Measurements from ENCODE around the gene AGPS.
"Not testable (repeated sequence)": the region's sequence is repeated elsewhere in the genome, so short reads cannot be mapped to it uniquely, and the experiment has no call there.

The AGPS gene

DNA sequence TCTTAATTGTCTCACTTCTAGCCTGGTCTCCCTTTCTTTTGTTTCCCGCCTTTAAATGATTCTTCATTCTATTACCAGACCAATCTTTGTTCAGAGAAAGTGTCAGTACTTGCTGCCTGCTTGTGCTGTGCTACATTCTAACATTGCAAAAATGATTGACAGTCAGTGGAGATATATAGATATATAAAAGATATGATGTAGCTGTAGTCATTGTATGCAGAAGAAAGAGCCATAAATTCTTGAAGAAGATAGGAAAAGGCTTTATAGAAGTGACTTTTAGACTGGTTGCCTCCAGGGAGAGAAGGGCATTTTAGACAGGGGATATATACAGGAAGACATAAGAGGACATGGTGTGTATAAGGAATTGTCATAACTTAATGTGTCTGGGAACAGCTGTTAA is 13.6 kb downstream of the AGPS start:
- H3K4me3 ChIP-seq (ENCODE audit: low read length): no peak overlapping the region
- no peaks in the 10 kb centered on the region for H3K4me1 ChIP-seq (ENCODE audit: insufficient read depth, low read length)
- H2AFZ ChIP-seq (ENCODE audit: low read depth, low read length): no peak overlapping the region
- no peaks in the 10 kb centered on the region for H3K36me3 ChIP-seq (ENCODE audit: insufficient read depth, low read length)
- peaks cover 5% of the 10 kb centered on the region for H3K9me3 ChIP-seq (ENCODE audit: low read length)
- H3K27me3 ChIP-seq (ENCODE audit: insufficient read depth, low read length): no peaks in the 10 kb centered on the region

DNA sequence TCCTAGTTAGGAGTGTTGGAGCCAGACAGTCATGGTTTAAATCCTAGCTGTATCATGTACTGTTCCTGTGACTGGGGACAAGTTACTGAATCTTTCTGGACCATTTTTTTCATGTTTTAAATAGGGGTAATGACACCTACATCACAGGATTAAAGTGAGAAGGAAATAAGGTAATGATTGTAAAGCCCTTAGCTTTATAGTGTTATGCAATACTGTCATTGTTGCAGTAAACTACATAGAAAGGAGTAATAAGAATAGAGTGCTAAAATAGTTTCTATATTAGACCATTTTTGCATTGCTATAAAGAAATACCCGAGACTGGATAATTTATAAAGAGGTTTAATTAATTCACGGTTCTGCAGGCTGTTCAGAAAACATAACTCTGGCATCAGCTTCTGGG is 14.5 kb downstream of the AGPS start:
- Histone ChIP-seq H3K4me1 (ENCODE audit: insufficient read depth, low read length) (no peaks in the 10 kb centered on the region), H3K27me3 (ENCODE audit: insufficient read depth, low read length) (no peaks in the 10 kb centered on the region), H3K4me3 (ENCODE audit: low read length) (no peak overlapping the region), H2AFZ (ENCODE audit: low read depth, low read length) (no peak overlapping the region), H3K9me3 (ENCODE audit: low read length) (peaks cover 5% of the 10 kb centered on the region), H3K36me3 (ENCODE audit: insufficient read depth, low read length) (no peaks in the 10 kb centered on the region)

DNA sequence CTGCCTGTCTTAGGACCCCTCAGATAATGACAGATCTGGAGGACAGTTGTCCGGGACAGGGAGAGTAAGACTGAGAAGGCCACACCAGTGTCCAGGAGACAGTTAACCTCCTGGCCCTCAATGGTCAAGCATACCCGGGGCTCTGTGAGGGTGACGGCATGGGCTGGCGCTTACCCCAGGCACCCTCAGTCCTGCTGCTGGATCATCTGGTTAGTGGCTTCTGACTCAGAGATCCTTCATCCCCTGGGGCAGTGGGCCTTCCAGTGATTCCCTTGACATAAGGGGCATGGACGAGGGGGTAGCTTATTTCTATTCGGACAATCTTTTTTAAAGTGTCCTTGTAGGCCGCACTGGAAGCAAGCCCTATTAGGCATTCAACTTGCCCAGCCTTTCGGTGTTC is 18.1 kb downstream of the AGPS start:
- not testable (repeated sequence) for H2AFZ ChIP-seq (ENCODE audit: low read depth, low read length); H3K9me3 ChIP-seq (ENCODE audit: low read length); H3K4me3 ChIP-seq (ENCODE audit: low read length); H3K4me1 ChIP-seq (ENCODE audit: insufficient read depth, low read length); H3K36me3 ChIP-seq (ENCODE audit: insufficient read depth, low read length); H3K27me3 ChIP-seq (ENCODE audit: insufficient read depth, low read length)

DNA sequence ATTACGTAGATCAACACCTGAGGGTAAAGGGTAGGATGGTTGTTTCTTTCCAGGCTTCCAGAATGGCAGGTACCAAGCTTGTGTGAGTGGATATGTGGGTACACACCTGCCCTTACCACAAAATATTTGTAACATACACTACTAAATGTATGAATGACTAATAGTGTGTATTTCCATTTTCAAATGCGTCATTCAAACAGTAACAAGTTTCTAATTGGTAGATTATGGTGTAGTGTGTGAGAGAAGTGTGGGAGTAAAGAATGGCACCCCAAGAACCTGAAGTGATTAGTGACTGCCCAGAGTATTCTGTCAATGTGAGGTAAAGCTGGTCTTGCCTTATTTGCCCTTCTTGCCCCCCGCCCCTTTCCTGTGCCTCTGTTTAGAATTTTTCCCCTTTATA is 21.1 kb downstream of the AGPS start:
- Histone ChIP-seq H3K27me3 (ENCODE audit: insufficient read depth, low read length) (no peaks in the 10 kb centered on the region), H3K9me3 (ENCODE audit: low read length) (peaks cover 5% of the 10 kb centered on the region), H3K36me3 (ENCODE audit: insufficient read depth, low read length) (no peaks in the 10 kb centered on the region), H2AFZ (ENCODE audit: low read depth, low read length) (no peak overlapping the region), H3K4me3 (ENCODE audit: low read length) (no peak overlapping the region), H3K4me1 (ENCODE audit: insufficient read depth, low read length) (no peaks in the 10 kb centered on the region)

DNA sequence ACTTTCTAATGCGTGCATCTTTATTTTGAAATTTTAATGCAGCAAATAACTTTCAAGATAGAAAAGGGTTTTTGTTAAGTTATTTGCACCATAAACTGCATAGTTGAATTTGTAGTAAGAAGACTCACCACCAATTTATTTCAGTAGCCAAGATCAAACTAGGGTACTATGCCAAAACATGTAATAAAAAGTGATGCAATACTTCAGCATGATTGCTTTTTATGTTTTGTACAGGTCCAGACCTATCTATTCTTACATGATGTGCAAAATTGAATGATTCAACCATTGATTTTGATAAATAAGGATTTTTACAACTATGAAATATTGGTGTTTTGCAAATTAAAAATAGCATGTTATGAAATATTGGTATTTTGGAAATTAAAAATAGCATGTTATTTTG is 26.7 kb downstream of the AGPS start:
- Histone ChIP-seq H3K4me3 (ENCODE audit: low read length) (no peak overlapping the region), H2AFZ (ENCODE audit: low read depth, low read length) (no peak overlapping the region), H3K27me3 (ENCODE audit: insufficient read depth, low read length) (no peaks in the 10 kb centered on the region), H3K4me1 (ENCODE audit: insufficient read depth, low read length) (no peaks in the 10 kb centered on the region), H3K36me3 (ENCODE audit: insufficient read depth, low read length) (no peaks in the 10 kb centered on the region), H3K9me3 (ENCODE audit: low read length) (no peaks in the 10 kb centered on the region)

DNA sequence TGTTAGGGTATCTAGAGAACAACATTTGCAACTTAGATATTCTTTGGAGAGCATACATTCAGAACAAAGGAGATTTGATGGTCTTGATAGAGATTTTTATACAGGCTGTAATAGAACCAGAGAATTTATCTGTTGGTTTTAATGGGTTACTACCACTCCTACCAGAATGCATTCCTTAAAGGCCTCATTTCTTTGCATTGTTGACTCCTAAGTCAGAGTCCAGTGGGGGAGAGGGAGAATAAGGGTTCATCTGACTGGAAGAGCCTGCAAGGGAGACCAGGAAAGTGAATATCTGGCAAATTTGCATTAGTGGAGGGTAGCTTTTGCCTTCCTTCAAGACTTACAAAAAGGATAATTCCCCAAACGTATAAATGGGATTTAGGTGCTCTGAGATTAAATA is 29.7 kb downstream of the AGPS start:
- no peaks in the 10 kb centered on the region for H3K4me1 ChIP-seq (ENCODE audit: insufficient read depth, low read length)
- no peaks in the 10 kb centered on the region for H3K27me3 ChIP-seq (ENCODE audit: insufficient read depth, low read length)
- H3K9me3 ChIP-seq (ENCODE audit: low read length): peaks cover 3% of the 10 kb centered on the region
- no peaks in the 10 kb centered on the region for H3K36me3 ChIP-seq (ENCODE audit: insufficient read depth, low read length)
- no peak overlapping the region for H3K4me3 ChIP-seq (ENCODE audit: low read length)
- H2AFZ ChIP-seq (ENCODE audit: low read depth, low read length): no peak overlapping the region

DNA sequence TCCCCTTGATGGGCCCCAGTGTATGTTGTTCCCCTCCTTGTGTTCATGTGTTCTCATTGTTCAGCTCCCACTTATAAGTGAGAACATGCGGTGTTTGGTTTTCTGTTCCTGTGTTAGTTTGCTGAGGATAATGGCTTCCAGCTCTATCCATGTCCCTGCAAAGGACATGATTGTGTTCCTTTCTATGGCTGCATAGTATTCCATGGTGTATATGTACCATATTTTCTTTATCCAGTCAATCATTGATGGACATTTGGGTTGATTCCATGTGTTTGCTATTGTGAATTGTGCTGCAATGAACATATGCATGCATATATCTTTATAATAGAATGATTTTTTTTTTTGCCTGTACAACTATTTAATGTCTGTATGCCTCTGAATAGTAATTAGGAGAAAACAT is 31.5 kb downstream of the AGPS start:
- H3K4me3 ChIP-seq (ENCODE audit: low read length); H3K9me3 ChIP-seq (ENCODE audit: low read length); H3K36me3 ChIP-seq (ENCODE audit: insufficient read depth, low read length); H3K27me3 ChIP-seq (ENCODE audit: insufficient read depth, low read length); H2AFZ ChIP-seq (ENCODE audit: low read depth, low read length); H3K4me1 ChIP-seq (ENCODE audit: insufficient read depth, low read length): not testable (repeated sequence)

DNA sequence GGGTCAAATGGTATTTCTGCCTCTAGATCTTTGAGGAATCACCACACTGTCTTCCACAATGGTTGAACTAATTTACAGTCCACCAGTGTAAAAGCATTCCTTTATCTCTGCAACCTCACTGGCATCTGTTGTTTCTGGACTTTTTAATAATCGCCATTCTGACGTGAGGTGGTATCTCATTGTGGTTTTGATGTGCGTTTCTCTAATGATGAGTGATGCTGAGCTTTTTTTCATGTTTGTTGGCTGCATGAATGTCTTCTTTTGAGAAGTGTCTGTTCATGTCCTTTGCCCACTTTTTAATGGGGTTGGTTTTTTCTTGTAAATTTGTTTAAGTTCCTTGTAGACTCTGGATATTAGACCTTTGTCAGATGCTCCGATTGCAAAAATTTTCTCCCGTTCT is 32.0 kb downstream of the AGPS start:
- not testable (repeated sequence) for H3K27me3 ChIP-seq (ENCODE audit: insufficient read depth, low read length); H3K9me3 ChIP-seq (ENCODE audit: low read length); H3K36me3 ChIP-seq (ENCODE audit: insufficient read depth, low read length); H3K4me1 ChIP-seq (ENCODE audit: insufficient read depth, low read length); H3K4me3 ChIP-seq (ENCODE audit: low read length); H2AFZ ChIP-seq (ENCODE audit: low read depth, low read length)

DNA sequence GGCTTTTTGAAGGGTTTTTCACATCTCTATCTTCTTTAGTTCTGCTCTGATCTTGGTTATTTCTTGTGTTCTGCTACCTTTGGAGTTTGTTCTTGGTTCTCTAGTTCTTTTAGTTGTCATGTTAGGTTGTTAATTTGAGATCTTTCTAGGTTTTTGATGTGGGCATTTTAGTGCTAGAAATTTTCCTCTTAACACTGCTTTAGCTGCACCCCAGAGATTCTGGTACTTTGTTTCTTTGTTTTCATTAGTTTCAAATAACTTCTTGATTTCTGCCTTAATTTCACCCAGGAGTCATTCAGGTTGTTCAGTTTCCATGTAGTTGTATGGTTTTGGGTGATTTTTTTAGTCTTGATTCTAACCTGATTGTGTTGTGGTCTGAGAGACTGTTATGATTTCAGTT is 34.7 kb downstream of the AGPS start:
- H3K4me3 ChIP-seq (ENCODE audit: low read length): no peak overlapping the region
- H2AFZ ChIP-seq (ENCODE audit: low read depth, low read length): no peak overlapping the region
- peaks cover 5% of the 10 kb centered on the region for H3K36me3 ChIP-seq (ENCODE audit: insufficient read depth, low read length)
- H3K9me3 ChIP-seq (ENCODE audit: low read length): peaks cover 18% of the 10 kb centered on the region
- H3K4me1 ChIP-seq (ENCODE audit: insufficient read depth, low read length): peaks cover 2% of the 10 kb centered on the region
- H3K27me3 ChIP-seq (ENCODE audit: insufficient read depth, low read length): no peaks in the 10 kb centered on the region

DNA sequence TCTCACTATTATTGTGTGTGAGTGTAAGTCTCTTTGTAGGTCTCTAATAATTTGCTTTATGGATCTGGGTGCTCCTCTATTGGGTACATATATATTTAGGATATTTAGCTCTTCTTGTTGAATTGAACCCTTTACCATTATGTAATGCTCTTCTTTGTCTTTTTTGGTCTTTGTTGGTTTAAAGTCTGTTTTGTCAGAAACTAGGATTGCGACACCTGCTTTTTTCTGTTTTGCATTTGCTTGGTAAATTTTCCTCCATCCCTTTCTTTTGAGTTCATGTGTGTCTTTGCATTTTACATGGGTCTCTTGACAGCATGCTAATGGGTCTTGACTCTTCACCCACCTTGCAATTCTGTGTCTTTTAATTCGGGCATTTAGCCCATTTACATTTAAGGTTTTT is 35.4 kb downstream of the AGPS start:
- H3K27me3 ChIP-seq (ENCODE audit: insufficient read depth, low read length); H2AFZ ChIP-seq (ENCODE audit: low read depth, low read length); H3K36me3 ChIP-seq (ENCODE audit: insufficient read depth, low read length); H3K4me3 ChIP-seq (ENCODE audit: low read length); H3K4me1 ChIP-seq (ENCODE audit: insufficient read depth, low read length): not testable (repeated sequence)
- peaks cover 18% of the 10 kb centered on the region for H3K9me3 ChIP-seq (ENCODE audit: low read length)

DNA sequence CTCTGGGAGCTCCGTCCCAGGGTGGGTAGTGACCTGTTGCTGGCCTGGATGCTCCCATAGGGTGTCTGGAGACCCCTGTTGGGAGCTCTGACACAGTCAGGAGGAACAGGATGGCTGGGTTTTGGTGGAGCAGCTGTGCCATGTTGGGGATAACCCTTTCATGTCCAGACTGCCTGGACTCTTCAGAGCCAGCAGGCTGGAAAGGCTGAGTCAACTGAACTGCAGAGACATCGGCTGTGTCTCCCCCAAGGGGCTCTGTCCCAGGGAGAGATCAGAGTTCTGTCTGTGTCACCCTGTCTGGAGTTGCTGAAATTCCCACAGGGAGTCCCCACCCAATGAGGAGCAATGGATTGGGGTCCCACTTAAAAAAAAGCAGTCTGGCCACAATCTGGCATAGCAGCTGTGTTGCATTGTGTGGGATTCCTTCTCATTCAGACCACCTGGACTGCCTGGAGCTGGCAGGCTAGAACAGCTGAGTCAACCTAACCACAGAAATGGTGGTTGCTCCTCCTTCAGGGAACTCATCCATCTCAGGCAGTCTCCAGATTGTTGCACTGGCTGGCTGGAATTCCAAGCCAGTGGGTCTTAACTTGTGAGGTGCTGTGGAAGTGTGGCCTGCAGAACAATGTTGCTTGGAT is 37.2 kb downstream of the AGPS start:
- Histone ChIP-seq H3K27me3 (ENCODE audit: insufficient read depth, low read length) (no peaks in the 10 kb centered on the region), H3K4me3 (ENCODE audit: low read length) (no peak overlapping the region), H2AFZ (ENCODE audit: low read depth, low read length) (no peak overlapping the region), H3K36me3 (ENCODE audit: insufficient read depth, low read length) (peaks cover 7% of the 10 kb centered on the region), H3K4me1 (ENCODE audit: insufficient read depth, low read length) (peaks cover 2% of the 10 kb centered on the region), H3K9me3 (ENCODE audit: low read length) (peaks cover 19% of the 10 kb centered on the region)

DNA sequence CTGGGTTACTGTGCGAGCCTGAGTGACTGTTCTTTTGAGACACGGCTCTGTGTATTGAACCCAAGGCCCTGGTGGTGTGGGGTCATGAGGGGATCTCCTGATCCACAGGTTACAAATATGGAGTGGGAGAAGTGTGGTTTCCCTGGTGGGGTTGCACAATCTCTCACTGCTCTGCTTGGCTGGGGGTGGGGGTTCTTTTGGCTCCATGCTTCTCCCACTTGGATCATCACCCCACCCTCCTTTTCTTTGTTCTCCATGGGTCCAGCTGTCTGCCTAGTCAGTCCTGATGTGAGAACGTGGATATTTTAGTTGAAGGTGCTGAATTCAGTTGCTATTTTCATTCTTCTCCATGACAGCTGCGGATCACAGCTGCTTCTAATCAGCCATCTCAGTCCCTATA is 37.8 kb downstream of the AGPS start:
- Histone ChIP-seq H3K27me3 (ENCODE audit: insufficient read depth, low read length) (no peaks in the 10 kb centered on the region), H3K9me3 (ENCODE audit: low read length) (peaks cover 19% of the 10 kb centered on the region), H3K4me1 (ENCODE audit: insufficient read depth, low read length) (peaks cover 2% of the 10 kb centered on the region), H3K36me3 (ENCODE audit: insufficient read depth, low read length) (peaks cover 7% of the 10 kb centered on the region), H3K4me3 (ENCODE audit: low read length) (no peak overlapping the region), H2AFZ (ENCODE audit: low read depth, low read length) (no peak overlapping the region)

DNA sequence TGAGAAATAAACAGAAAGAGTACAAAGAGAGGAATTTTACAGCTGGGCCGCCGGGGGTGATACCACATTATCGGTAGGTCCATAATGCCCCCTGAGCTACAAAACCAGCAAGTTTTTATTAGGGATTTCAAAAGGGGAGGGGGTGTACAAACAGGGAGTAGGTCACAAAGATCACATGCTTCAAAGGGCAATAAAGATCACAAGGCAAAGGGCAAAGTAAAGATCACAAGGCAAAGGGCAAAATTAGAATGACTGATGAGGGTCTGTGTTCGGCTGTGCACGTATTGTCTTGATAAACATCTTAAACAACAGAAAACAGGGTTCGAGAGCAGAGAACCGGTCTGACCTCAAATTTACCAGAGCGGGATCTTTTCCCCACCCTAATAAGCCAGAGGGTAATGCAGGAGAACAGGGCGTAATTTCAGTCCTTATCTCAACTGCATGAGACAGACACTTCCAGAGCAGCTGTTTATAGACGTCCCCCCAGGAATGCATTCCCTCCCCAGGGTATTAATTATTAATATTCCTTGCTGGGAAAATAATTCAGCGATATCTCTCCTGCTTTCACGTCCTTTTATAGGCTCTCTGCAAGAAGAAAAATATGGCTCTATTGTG is 38.6 kb downstream of the AGPS start:
- H3K4me1 ChIP-seq (ENCODE audit: insufficient read depth, low read length); H3K36me3 ChIP-seq (ENCODE audit: insufficient read depth, low read length); H3K4me3 ChIP-seq (ENCODE audit: low read length); H3K27me3 ChIP-seq (ENCODE audit: insufficient read depth, low read length); H2AFZ ChIP-seq (ENCODE audit: low read depth, low read length): not testable (repeated sequence)
- peaks cover 21% of the 10 kb centered on the region for H3K9me3 ChIP-seq (ENCODE audit: low read length)

DNA sequence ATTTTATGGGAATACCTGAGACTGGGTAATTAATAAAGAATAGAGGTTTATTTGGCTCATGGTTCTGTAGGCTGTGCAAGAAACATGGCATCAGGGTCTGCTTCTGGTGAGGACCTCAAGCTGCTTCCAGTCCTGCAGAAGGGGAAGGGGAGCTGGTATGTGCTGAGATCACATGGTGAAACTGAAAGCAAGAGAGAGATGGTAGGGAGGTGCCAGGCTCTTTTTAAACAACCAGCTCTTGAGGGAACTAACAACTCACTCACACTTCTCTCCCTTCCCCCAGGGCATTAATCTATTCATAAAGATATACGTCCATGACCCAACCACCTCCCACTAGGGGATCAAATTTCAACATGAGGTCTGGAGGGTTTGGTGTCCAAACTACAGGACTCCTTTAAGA is 40.1 kb downstream of the AGPS start:
- H3K27me3 ChIP-seq (ENCODE audit: insufficient read depth, low read length): no peaks in the 10 kb centered on the region
- no peak overlapping the region for H2AFZ ChIP-seq (ENCODE audit: low read depth, low read length)
- H3K4me1 ChIP-seq (ENCODE audit: insufficient read depth, low read length): peaks cover 2% of the 10 kb centered on the region
- peaks cover 10% of the 10 kb centered on the region for H3K36me3 ChIP-seq (ENCODE audit: insufficient read depth, low read length)
- no peak overlapping the region for H3K4me3 ChIP-seq (ENCODE audit: low read length)
- H3K9me3 ChIP-seq (ENCODE audit: low read length): peaks cover 18% of the 10 kb centered on the region
